Liver (tissue), 3 donors: ENCODE measurements around the gene SPECC1.

ENCODE experiments used
- CTCF ChIP-seq: fragments of 150-350 bp; IDR thresholded peaks from 2 replicates; pipeline ENCODE4 v1.5.1; 2017; ENCODE audit warnings: improper control_type of control experiment, low read depth, low read length; ENCODE audit not compliant: missing input control
- EGR1 ChIP-seq, 2 donors: IDR thresholded peaks; 2 replicates each; pipeline ENCODE4 v1.6.1; 2016 to 2018; ENCODE audit warnings: antibody characterized with exemption in 2 of 2, low read depth in 2 of 2
- GABPA ChIP-seq, 2 donors: IDR thresholded peaks in 1 of 2; conservative IDR thresholded peaks in 1 of 2; 2 replicates each; pipeline ENCODE4 v1.6.1; 2016; ENCODE audit warnings: antibody characterized with exemption in 2 of 2, mild to moderate bottlenecking in 1 of 2, moderate library complexity in 1 of 2
- MAX ChIP-seq: IDR thresholded peaks from 2 replicates; pipeline ENCODE4 v1.6.1; 2016; ENCODE audit warnings: antibody characterized with exemption
- REST ChIP-seq: IDR thresholded peaks from 2 replicates; pipeline ENCODE4 v1.6.1; 2016; ENCODE audit warnings: antibody characterized with exemption, mild to moderate bottlenecking
- RXRA ChIP-seq, 2 donors: IDR thresholded peaks; 2 replicates each; pipeline ENCODE4 v1.6.1; 2017 to 2018; ENCODE audit warnings: antibody characterized with exemption in 2 of 2, mild to moderate bottlenecking in 1 of 2
- TAF1 ChIP-seq: conservative IDR thresholded peaks from 2 replicates; pipeline ENCODE4 v1.6.1; 2016; ENCODE audit warnings: antibody characterized with exemption, mild to moderate bottlenecking
- YY1 ChIP-seq: IDR thresholded peaks from 2 replicates; pipeline ENCODE4 v1.6.1; 2016; ENCODE audit warnings: antibody characterized with exemption, mild to moderate bottlenecking
- donor health status: healthy.
- donor health status: healthy.

- TF ChIP-seq REST (no peak), CTCF (no peak), MAX (no peak), GABPA (IDR thresholded peaks at IDR 0.05 in 1 of 2, conservative IDR thresholded peaks at IDR 0.05 in 1 of 2) (no peak), RXRA (IDR thresholded peaks at IDR 0.05) (no peak), YY1 (no peak), EGR1 (IDR thresholded peaks at IDR 0.05; ENCODE audit: low read depth in 2 of 2) (no peak), TAF1 (no peak)
Observed at GRCh38 chr17:20302246-20302917, 293.2 kb downstream of the SPECC1 start.
